GM06990 (cell line): ENCODE data around the gene LACTB.

Source experiments
- DNase-seq: peaks from one replicate; pipeline ENCODE4 v3.0.0-alpha.2; 2011; ENCODE audit not compliant: insufficient read length; ENCODE audit errors: extremely low read depth
- H3K27me3 ChIP-seq: replicated peaks from 2 replicates; pipeline ENCODE4 v1.6.0; 2011; ENCODE audit warnings: low read length; ENCODE audit not compliant: control insufficient read depth, insufficient read depth
- H3K36me3 ChIP-seq: 2 replicates; pipeline ENCODE4 v1.5.1; 2011; ENCODE audit warnings: low read length; ENCODE audit not compliant: control insufficient read depth, insufficient read depth
- H3K4me3 ChIP-seq: replicated peaks from 2 replicates; pipeline ENCODE4 v1.5.1; 2011; ENCODE audit warnings: low read depth, mild to moderate bottlenecking, control low read depth, low read length
- CTCF ChIP-seq: IDR thresholded peaks from 2 replicates; pipeline ENCODE4 v1.5.1; 2011; ENCODE audit warnings: low read length, control low read depth, mild to moderate bottlenecking, inconsistent platforms; ENCODE audit not compliant: insufficient read depth, poor library complexity, severe bottlenecking

LACTB gene

GRCh38 chr15:63135281-63135680, 13.6 kb downstream of the LACTB start:
- H3K27me3 ChIP-seq: no peaks in the 10 kb centered on the region
- no peak for DNase-seq
- H3K4me3 ChIP-seq: no peak overlapping the region
- TF ChIP-seq CTCF: no peak
- H3K36me3 ChIP-seq: no peaks in the 10 kb centered on the region; the same call in 1 of the 2 replicates

- no peak overlapping the region for H3K4me3 ChIP-seq
- no peak for DNase-seq
- H3K36me3 ChIP-seq: no peaks in the 10 kb centered on the region; the same call in 1 of the 2 replicates
- no peak for TF ChIP-seq CTCF
- no peaks in the 10 kb centered on the region for H3K27me3 ChIP-seq
Measured at GRCh38 chr15:63135804-63136203, 14.1 kb downstream of the LACTB start.

- H3K27me3 ChIP-seq: no peaks in the 10 kb centered on the region
- no peak for TF ChIP-seq CTCF
- no peak for DNase-seq
- no peaks in the 10 kb centered on the region; the same call in 1 of the 2 replicates for H3K36me3 ChIP-seq
- H3K4me3 ChIP-seq: no peak overlapping the region
Measured at GRCh38 chr15:63136742-63137141, 15.1 kb downstream of the LACTB start.

GRCh38 chr15:63140936-63141335, 19.3 kb downstream of the LACTB start:
- no peak overlapping the region for H3K4me3 ChIP-seq
- H3K36me3 ChIP-seq: no peaks in the 10 kb centered on the region
- TF ChIP-seq CTCF: no peak
- no peak for DNase-seq
- no peaks in the 10 kb centered on the region for H3K27me3 ChIP-seq

GRCh38 chr15:63145426-63145825, 23.8 kb downstream of the LACTB start:
- H3K27me3 ChIP-seq: no peaks in the 10 kb centered on the region
- TF ChIP-seq CTCF: no peak
- DNase-seq: no peak
- no peak overlapping the region for H3K4me3 ChIP-seq
- H3K36me3 ChIP-seq: no peaks in the 10 kb centered on the region; the same call in 1 of the 2 replicates

- H3K36me3 ChIP-seq: no peaks in the 10 kb centered on the region; the same call in 1 of the 2 replicates
- no peak for DNase-seq
- no peak for TF ChIP-seq CTCF
Measured at GRCh38 chr15:63146684-63147083, 25.0 kb downstream of the LACTB start.

More at GRCh38 chr15:63146684-63147083, 25.0 kb downstream of the LACTB start:
- Histone ChIP-seq H3K27me3 (no peaks in the 10 kb centered on the region), H3K4me3 (no peak overlapping the region)
